ENCODE measurements around the gene SHLD1.

- no peak for TF ChIP-seq CTCF (optimal IDR thresholded peaks at IDR 0.05 in 1 of 3, IDR thresholded peaks at IDR 0.05 in 1 of 3, conservative IDR thresholded peaks at IDR 0.05 in 1 of 3; ENCODE audit: extremely low read depth in 1 of 3, insufficient read depth in 2 of 3, low read length in 3 of 3)
- TF ChIP-seq EZH2 (IDR thresholded peaks at IDR 0.05; ENCODE audit: low read length): no peak
These were observed 47.0 kb downstream of the SHLD1 start for GRCh38 chr20:5797165-5797564.

All from keratinocyte (primary cell).